Posterior vena cava (tissue), 2 donors: ENCODE results near the gene AJAP1. TPM values are rescaled to one million over a fixed set of nuclear protein-coding genes. Genes with fewer than 3 reads are reported as not detected.

Experiments
- DNase-seq: peaks from one replicate; pipeline ENCODE4 v3.0.0-alpha.2; 2020; ENCODE audit warnings: low spot score
- intact Hi-C, 2 donors: fragments of 100-400 bp; cut with DNase I; formaldehyde crosslinking; loops; one replicate each; pipeline versions ENCODE4 v1.14.1 to v1.14.2; 2022 to 2023
- total RNA-seq, 2 donors: library from RNA; stranded (reverse); fragmentation: NEBNext Ultra II Directional; extraction: Animal tissue kit (Norgen Biotek cat#: 25700); gene quantifications; one replicate each; pipeline ENCODE4 v1.2.1, GENCODE V29; 2021
- donor health status: DM: yes; HTN: yes; CAD: no.
- donor health status: DM: yes; HTN: yes; CAD: no.

Gene AJAP1
- total RNA-seq, 2 donors from 2014 or later: 0.32 to 0.57 TPM

- intact Hi-C loops: no loop called here
- no peak for DNase-seq
Observed at GRCh38 chr1:4755301-4755845, 101.0 kb downstream of the AJAP1 start.

GRCh38 chr1:4755864-4756504, 101.6 kb downstream of the AJAP1 start:
- no peak for DNase-seq
- intact Hi-C loops: no loop called here

GRCh38 chr1:4756851-4757580, 102.6 kb downstream of the AJAP1 start:
- intact Hi-C loops: no loop called here
- no peak for DNase-seq

- intact Hi-C loops: loop anchor here in 1 of 2 donors (5.0 kb wide), 1 partner anchor 1307 kb away; the partner anchor contains the start of gene ARHGEF16
- no peak for DNase-seq
Observed at GRCh38 chr1:4759671-4760070, 105.3 kb downstream of the AJAP1 start.

GRCh38 chr1:4760088-4760487, 105.7 kb downstream of the AJAP1 start:
- intact Hi-C loops: loop anchor here in 1 of 2 donors (5.0 kb wide), 1 partner anchor 1308 kb away; the partner anchor contains the start of gene ARHGEF16
- DNase-seq: no peak

- DNase-seq: no peak
- intact Hi-C loops: loop anchor here in 1 of 2 donors (5.0 kb wide), 1 partner anchor 1309 kb away; the partner anchor contains the start of gene ARHGEF16
Observed at GRCh38 chr1:4761324-4761723, 106.9 kb downstream of the AJAP1 start.

GRCh38 chr1:4762146-4762545, 107.7 kb downstream of the AJAP1 start:
- no peak for DNase-seq
- intact Hi-C loops: loop anchor here in 1 of 2 donors (5.0 kb wide), 1 partner anchor 1310 kb away; the partner anchor contains the start of gene ARHGEF16

- no peak for DNase-seq
- intact Hi-C loops: no loop called here
Observed at GRCh38 chr1:4767308-4767707, 112.9 kb downstream of the AJAP1 start.

- no peak for DNase-seq
- intact Hi-C loops: no loop called here
Observed at GRCh38 chr1:4768553-4768952, 114.1 kb downstream of the AJAP1 start.

- intact Hi-C loops: no loop called here
- no peak for DNase-seq
Observed at GRCh38 chr1:4769516-4770280, 115.3 kb downstream of the AJAP1 start.

GRCh38 chr1:4770713-4771112, 116.3 kb downstream of the AJAP1 start:
- DNase-seq: no peak
- intact Hi-C loops: no loop called here

- DNase-seq: no peak
- intact Hi-C loops: no loop called here
Observed at GRCh38 chr1:4771267-4771666, 116.9 kb downstream of the AJAP1 start.

GRCh38 chr1:4771721-4772120, 117.3 kb downstream of the AJAP1 start:
- no peak for DNase-seq
- intact Hi-C loops: no loop called here

GRCh38 chr1:4772294-4773010, 118.0 kb downstream of the AJAP1 start:
- intact Hi-C loops: no loop called here
- no peak for DNase-seq

- no peak for DNase-seq
- intact Hi-C loops: no loop called here
Observed at GRCh38 chr1:4773226-4773625, 118.8 kb downstream of the AJAP1 start.

- intact Hi-C loops: no loop called here
Observed at GRCh38 chr1:4775506-4775905, 121.1 kb downstream of the AJAP1 start.

GRCh38 chr1:4778056-4778455, 123.6 kb downstream of the AJAP1 start:
- intact Hi-C loops: no loop called here
- DNase-seq: no peak

More at GRCh38 chr1:4775506-4775905, 121.1 kb downstream of the AJAP1 start:
- no peak for DNase-seq

- intact Hi-C loops: no loop called here
- DNase-seq: no peak
Observed at GRCh38 chr1:4781646-4782045, 127.2 kb downstream of the AJAP1 start.

- no peak for DNase-seq
- intact Hi-C loops: no loop called here
Observed at GRCh38 chr1:4784761-4785160, 130.4 kb downstream of the AJAP1 start.
